Osteoblast (primary cell): Measurements from ENCODE around the gene SLC10A1. TPM values are rescaled to one million over a fixed set of nuclear protein-coding genes. Genes with fewer than 3 reads are reported as not detected.
"Not testable (repeated sequence)": the region's sequence is repeated elsewhere in the genome, so short reads cannot be mapped to it uniquely, and the experiment has no call there.

Experiments
- DNase-seq: peaks from one replicate; pipeline ENCODE4 v3.0.0; 2011; ENCODE audit warnings: low spot score, mixed read lengths; ENCODE audit not compliant: insufficient read length; ENCODE audit errors: missing footprints
- H2AFZ ChIP-seq: 2 replicates; pipeline ENCODE4 v1.6.0; 2011; ENCODE audit warnings: mild to moderate bottlenecking, low read length
- H3K27ac ChIP-seq: 2 replicates; pipeline ENCODE4 v1.5.1; 2011; ENCODE audit warnings: mild to moderate bottlenecking, low read depth, low read length, moderate library complexity
- H3K27me3 ChIP-seq: 2 replicates; pipeline ENCODE4 v1.6.0; 2012; ENCODE audit warnings: mild to moderate bottlenecking, control low read depth, inconsistent platforms, low read length, moderate library complexity; ENCODE audit not compliant: insufficient read depth
- H3K36me3 ChIP-seq: 2 replicates; pipeline ENCODE4 v1.5.1; 2011; ENCODE audit warnings: mild to moderate bottlenecking, low read length, control low read depth, moderate library complexity; ENCODE audit not compliant: insufficient read depth
- H3K4me1 ChIP-seq: 2 replicates; pipeline ENCODE4 v1.5.1; 2011; ENCODE audit warnings: mild to moderate bottlenecking, low read length, control low read depth, moderate library complexity; ENCODE audit not compliant: insufficient read depth
- H3K4me2 ChIP-seq: 2 replicates; pipeline ENCODE4 v1.6.0; 2011; ENCODE audit warnings: mild to moderate bottlenecking, low read length; ENCODE audit not compliant: insufficient read depth
- H3K4me3 ChIP-seq: fragments of 200-600 bp; sonication (generic); 3 replicates; pipeline ENCODE4 v1.5.1; 2012; ENCODE audit warnings: mild to moderate bottlenecking, low read length, inconsistent platforms; ENCODE audit not compliant: insufficient read depth
- H3K79me2 ChIP-seq: 2 replicates; pipeline ENCODE4 v1.6.0; 2012; ENCODE audit warnings: mild to moderate bottlenecking, low read length, control low read depth, inconsistent platforms; ENCODE audit not compliant: insufficient read depth
- H3K9me3 ChIP-seq: 2 replicates; pipeline ENCODE4 v1.5.1; 2011; ENCODE audit warnings: low read depth, low read length, control low read depth
- H4K20me1 ChIP-seq: 2 replicates; pipeline ENCODE4 v1.6.0; 2012; ENCODE audit warnings: mild to moderate bottlenecking, low read length, control low read depth; ENCODE audit not compliant: insufficient read depth
- total RNA-seq: library from RNA; depleted of rRNA; stranded (reverse); fragments of >200 nt; gene quantifications from 2 replicates; pipeline ENCODE4 v1.2.3, GENCODE V29; 2012
- TF ChIP-seq, protein P1 (sequence below): IDR thresholded peaks from 2 replicates; pipeline ENCODE4 v1.5.1; 2011; ENCODE audit warnings: mild to moderate bottlenecking, low read depth, low read length, moderate library complexity; ENCODE audit errors: extremely low read depth

Gene SLC10A1
- total RNA-seq, 1 donor = not detected

DNA sequence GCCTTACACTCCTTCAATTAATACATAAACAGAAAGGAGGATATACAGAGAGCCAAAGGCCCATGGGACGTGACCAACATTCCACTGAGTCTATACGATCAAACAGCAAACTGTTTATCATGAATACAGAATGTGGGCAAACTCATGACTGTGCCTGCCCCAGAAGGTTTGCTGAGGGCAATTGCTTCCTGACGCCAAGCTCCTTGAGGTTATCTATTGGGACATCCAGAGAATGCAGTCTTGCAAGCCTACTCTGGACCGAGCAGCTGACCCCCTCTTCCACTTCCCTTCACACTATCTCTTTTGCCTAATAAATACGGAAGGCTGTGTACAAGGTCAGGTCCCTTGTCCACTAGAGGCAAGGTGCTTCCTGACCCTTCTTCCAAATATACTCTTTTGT, 18.5 kb upstream of the SLC10A1 start:
- Histone ChIP-seq H3K79me2 (no peaks in the 10 kb centered on the region), H3K4me1 (no peaks in the 10 kb centered on the region), H3K4me2 (no peak overlapping the region), H3K27ac (no peak overlapping the region), H3K27me3 (peaks cover 17% of the 10 kb centered on the region), H3K4me3 (no peak overlapping the region), H2AFZ (no peak overlapping the region), H3K36me3 (no peaks in the 10 kb centered on the region), H4K20me1 (no peaks in the 10 kb centered on the region), H3K9me3 (no peaks in the 10 kb centered on the region)
- TF ChIP-seq, protein P1, sequence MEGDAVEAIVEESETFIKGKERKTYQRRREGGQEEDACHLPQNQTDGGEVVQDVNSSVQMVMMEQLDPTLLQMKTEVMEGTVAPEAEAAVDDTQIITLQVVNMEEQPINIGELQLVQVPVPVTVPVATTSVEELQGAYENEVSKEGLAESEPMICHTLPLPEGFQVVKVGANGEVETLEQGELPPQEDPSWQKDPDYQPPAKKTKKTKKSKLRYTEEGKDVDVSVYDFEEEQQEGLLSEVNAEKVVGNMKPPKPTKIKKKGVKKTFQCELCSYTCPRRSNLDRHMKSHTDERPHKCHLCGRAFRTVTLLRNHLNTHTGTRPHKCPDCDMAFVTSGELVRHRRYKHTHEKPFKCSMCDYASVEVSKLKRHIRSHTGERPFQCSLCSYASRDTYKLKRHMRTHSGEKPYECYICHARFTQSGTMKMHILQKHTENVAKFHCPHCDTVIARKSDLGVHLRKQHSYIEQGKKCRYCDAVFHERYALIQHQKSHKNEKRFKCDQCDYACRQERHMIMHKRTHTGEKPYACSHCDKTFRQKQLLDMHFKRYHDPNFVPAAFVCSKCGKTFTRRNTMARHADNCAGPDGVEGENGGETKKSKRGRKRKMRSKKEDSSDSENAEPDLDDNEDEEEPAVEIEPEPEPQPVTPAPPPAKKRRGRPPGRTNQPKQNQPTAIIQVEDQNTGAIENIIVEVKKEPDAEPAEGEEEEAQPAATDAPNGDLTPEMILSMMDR = no peak
- DNase-seq = no peak

DNA sequence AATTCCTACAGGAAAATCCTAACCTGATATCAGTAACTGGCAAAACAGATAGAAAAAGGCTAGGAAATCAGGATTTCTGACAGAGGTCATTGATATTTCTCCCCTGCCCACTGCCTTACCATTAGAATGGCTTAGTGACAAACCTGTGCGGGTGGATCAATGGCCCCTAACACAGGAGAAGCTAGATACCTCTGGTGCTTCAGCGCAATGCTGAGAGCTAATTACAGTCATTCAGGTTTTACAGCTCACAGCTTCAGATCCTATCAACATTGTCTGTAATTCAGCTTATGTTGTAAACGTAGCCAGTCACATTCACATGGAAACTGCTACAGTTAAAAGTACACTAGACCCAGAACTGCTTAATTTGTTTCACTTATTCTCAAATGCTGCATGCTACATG, 17.4 kb upstream of the SLC10A1 start:
- H3K4me1 ChIP-seq = no peaks in the 10 kb centered on the region
- no peak overlapping the region for H3K27ac ChIP-seq
- H3K9me3 ChIP-seq = no peaks in the 10 kb centered on the region
- H3K4me3 ChIP-seq = no peak overlapping the region
- no peak for DNase-seq
- TF ChIP-seq, protein P1 = no peak
- peaks cover 17% of the 10 kb centered on the region for H3K27me3 ChIP-seq
- H2AFZ ChIP-seq = no peak overlapping the region
- H3K4me2 ChIP-seq = no peak overlapping the region
- no peaks in the 10 kb centered on the region for H3K79me2 ChIP-seq
- no peaks in the 10 kb centered on the region for H4K20me1 ChIP-seq
- H3K36me3 ChIP-seq = no peaks in the 10 kb centered on the region

DNA sequence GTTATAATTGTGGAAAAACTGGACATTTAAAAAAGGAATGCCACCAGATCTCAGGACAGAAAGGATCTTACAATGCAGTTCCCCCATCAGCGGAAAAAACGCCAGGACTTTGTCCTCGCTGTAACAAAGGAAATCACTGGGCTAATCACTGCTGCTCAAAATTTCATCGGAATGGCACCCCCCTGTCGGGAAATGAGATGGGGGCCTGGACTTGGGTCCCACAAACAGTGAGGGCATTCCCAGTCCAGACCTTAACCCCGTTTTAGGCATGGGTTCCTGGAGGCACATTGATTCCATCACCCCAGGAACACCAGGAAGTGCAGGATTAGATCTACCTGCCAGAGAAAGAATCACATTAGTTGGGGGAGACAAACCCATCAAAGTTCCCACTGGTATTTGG, 16.3 kb upstream of the SLC10A1 start:
- H3K27me3 ChIP-seq = peaks cover 17% of the 10 kb centered on the region
- not testable (repeated sequence) for H3K36me3 ChIP-seq, H3K79me2 ChIP-seq, H3K9me3 ChIP-seq, H2AFZ ChIP-seq, H3K4me1 ChIP-seq, DNase-seq, H3K27ac ChIP-seq, H4K20me1 ChIP-seq, H3K4me3 ChIP-seq, H3K4me2 ChIP-seq

GRCh38 chr14:69812711-69813110, 15.7 kb upstream of the SLC10A1 start:
- H3K4me2 ChIP-seq = no peak overlapping the region
- H4K20me1 ChIP-seq = no peaks in the 10 kb centered on the region
- no peaks in the 10 kb centered on the region for H3K36me3 ChIP-seq
- H3K4me1 ChIP-seq = no peaks in the 10 kb centered on the region
- H2AFZ ChIP-seq = no peak overlapping the region
- H3K4me3 ChIP-seq = no peak overlapping the region
- no peaks in the 10 kb centered on the region for H3K79me2 ChIP-seq
- TF ChIP-seq, protein P1 = no peak
- no peak overlapping the region for H3K27ac ChIP-seq
- H3K27me3 ChIP-seq = peaks cover 17% of the 10 kb centered on the region
- no peaks in the 10 kb centered on the region for H3K9me3 ChIP-seq
- no peak for DNase-seq
